Adrenal gland (tissue), 12 donors: ENCODE measurements around the gene LARGE1. TPM values are rescaled to one million over a fixed set of nuclear protein-coding genes. Genes with fewer than 3 reads are reported as not detected.

Experiments used
- DNase-seq, 7 donors: peaks; one replicate each; pipeline ENCODE4 v3.0.0-alpha.2; 2019 to 2020
- H3K27ac ChIP-seq, 5 donors: fragments of 200-600 bp; sonication (generic) in 4 of 5; 1 replicate in 3 of 5; 2 replicates in 2 of 5; pipeline versions ENCODE4 v1.5.1 to v1.8.0; 2016 to 2020; ENCODE audit warnings: mild to moderate bottlenecking in 1 of 5
- H3K27me3 ChIP-seq: fragments of 200-600 bp; 2 replicates; pipeline ENCODE4 v1.8.0; 2021
- H3K36me3 ChIP-seq, 2 donors: fragments of 200-600 bp; replicated peaks in 1 of 2; 1 replicate in 1 of 2; 2 replicates in 1 of 2; pipeline versions ENCODE4 v1.5.1 to v1.8.0; 2018 to 2022
- H3K4me1 ChIP-seq, 2 donors: fragments of 200-600 bp; replicated peaks in 1 of 2; 1 replicate in 1 of 2; 2 replicates in 1 of 2; pipeline versions ENCODE4 v1.5.1 to v1.8.0; 2018 to 2021
- H3K4me3 ChIP-seq, 4 donors: fragments of 200-600 bp; sonication (generic) in 3 of 4; one replicate each; pipeline ENCODE4 v1.5.1; 2016 to 2018
- H3K9me3 ChIP-seq, 3 donors: fragments of 200-600 bp; sonication (generic) in 1 of 3; replicated peaks in 1 of 3; 1 replicate in 2 of 3; 2 replicates in 1 of 3; pipeline versions ENCODE4 v1.5.1 to v1.8.0; 2016 to 2021
- CTCF ChIP-seq, 6 experiments: fragments of 450-650 bp in 4 of 6; fragments of 200-600 bp in 2 of 6; sonication (generic) in 1 of 6; IDR thresholded peaks; 1 replicate in 5 of 6; 2 replicates in 1 of 6; pipeline versions ENCODE4 v1.5.1 to v1.8.0; 2016 to 2021; ENCODE audit warnings: antibody characterized with exemption in 6 of 6, mild to moderate bottlenecking in 2 of 6, moderate library complexity in 1 of 6
- POLR2A ChIP-seq, 2 donors: fragments of 450-650 bp; IDR thresholded peaks; one replicate each; pipeline ENCODE4 v1.6.1; 2017; ENCODE audit warnings: antibody characterized with exemption in 2 of 2, mild to moderate bottlenecking in 2 of 2, moderate library complexity in 1 of 2
- WGBS, 4 donors: extraction: QIAGEN DNeasy Blood & Tissue Kit in 2 of 4; methylation state at CpG; one replicate each; pipeline versions ENCODE4 v1.1.5 to v1.1.7; 2013 to 2017; 5-methylcytosine and 5-hydroxymethylcytosine counted together
- intact Hi-C, 2 donors: fragments of 100-400 bp; cut with DNase I; formaldehyde crosslinking; loops; one replicate each; pipeline versions ENCODE4 v1.14.1 to v1.15.0; 2022 to 2023
- polyA plus RNA-seq, 3 donors: library from polyadenylated mRNA; stranded (reverse); fragments of 200-250 nt in 2 of 3; fragments of 350-450 nt in 1 of 3; fragmentation: Illumina TruSeq in 1 of 3; extraction: RNeasy Lipid Tissue Mini Kit (QIAGEN cat#74804) in 1 of 3; gene quantifications; one replicate each; pipeline ENCODE4 v1.2.3, GENCODE V29; 2013 to 2014
- total RNA-seq, 9 donors: library from RNA; depleted of rRNA in 4 of 9; stranded (reverse); fragments of >200 nt in 4 of 9; fragments of 120-200 nt in 1 of 9; fragmentation: NEBNext Ultra II Directional in 1 of 9; extraction: Animal tissue kit (Norgen Biotek cat#: 25700) in 1 of 9; gene quantifications; one replicate each; pipeline versions ENCODE4 v1.1.0 to v1.2.4, GENCODE V29; 2013 to 2023
- donor health status: healthy with polysubstance abuse.
- donor health status: Bipolar disorder and iron deficiency.
- donor health status: DM: yes; HTN: yes; CAD: no.
- donor health status: DM: no; HTN: no; CAD: no.
- donor health status: DM: no; HTN: no; CAD: no.
- donor health status: DM: yes; HTN: yes; CAD: no.

LARGE1 gene
- total and polyA plus RNA-seq, 12 donors, result 3.4 to 67.6 (median 30.6) TPM

- WGBS, 4 donors, result 68 to 78% (median 75%) methylated on average over 8 of the region's 8 CpGs
- Histone ChIP-seq H3K9me3 (no peaks in the 10 kb centered on the region), H3K4me1 (peaks cover 8% of the 10 kb centered on the region in 2 donors), H3K27me3 (no peaks in the 10 kb centered on the region), H3K4me3 (no peak overlapping the region), H3K27ac (no peak overlapping the region), H3K36me3 (no peaks in the 10 kb centered on the region)
- no peak for DNase-seq
- no peak for TF ChIP-seq POLR2A (IDR thresholded peaks at IDR 0.05)
- intact Hi-C loops, result no loop called here
Observed at GRCh38 chr22:33871935-33872334, 48.3 kb downstream of the LARGE1 start.

GRCh38 chr22:33869946-33870345, 50.3 kb downstream of the LARGE1 start:
- H3K9me3 ChIP-seq, result no peaks in the 10 kb centered on the region
- H3K36me3 ChIP-seq, result no peaks in the 10 kb centered on the region
- no peak overlapping the region for H3K4me3 ChIP-seq
- no peaks in the 10 kb centered on the region for H3K27me3 ChIP-seq
- WGBS, 4 donors, result 90 to 98% (median 92%) methylated on average over 2 of the region's 2 CpGs
- no peak for DNase-seq
- intact Hi-C loops, result no loop called here
- H3K4me1 ChIP-seq, result peaks cover 11 to 18% of the 10 kb centered on the region in 2 donors
- no peak overlapping the region for H3K27ac ChIP-seq
- no peak for TF ChIP-seq POLR2A (IDR thresholded peaks at IDR 0.05)
- TF ChIP-seq CTCF (IDR thresholded peaks at IDR 0.05), result no peak

- Histone ChIP-seq H3K9me3 (no peaks in the 10 kb centered on the region), H3K4me1 (peaks cover 11 to 26% of the 10 kb centered on the region in 2 donors), H3K27ac (peak overlapping the region in 2 of 5 donors; percentile 42 to 68), H3K4me3 (no peak overlapping the region), H3K36me3 (no peaks in the 10 kb centered on the region), H3K27me3 (no peaks in the 10 kb centered on the region)
- 95 to 98% (median 96%) methylated on average over 9 of the region's 9 CpGs for WGBS, 4 donors
- DNase-seq, result no peak
- no peak for TF ChIP-seq POLR2A (IDR thresholded peaks at IDR 0.05)
- no peak for TF ChIP-seq CTCF (IDR thresholded peaks at IDR 0.05)
- intact Hi-C loops, result no loop called here
Observed at GRCh38 chr22:33867971-33868370, 52.3 kb downstream of the LARGE1 start.

GRCh38 chr22:33867118-33867866, 53.0 kb downstream of the LARGE1 start:
- H3K4me1 ChIP-seq, result peaks cover 11 to 26% of the 10 kb centered on the region in 2 donors
- peak overlapping the region in 2 of 5 donors; percentile 42 to 68 for H3K27ac ChIP-seq
- H3K9me3 ChIP-seq, result no peaks in the 10 kb centered on the region
- no peaks in the 10 kb centered on the region for H3K27me3 ChIP-seq
- WGBS, 4 donors, result 70 to 82% (median 77%) methylated on average over 12 of the region's 12 CpGs
- intact Hi-C loops, result no loop called here
- H3K36me3 ChIP-seq, result no peaks in the 10 kb centered on the region
- TF ChIP-seq POLR2A (IDR thresholded peaks at IDR 0.05) (no peak), CTCF (IDR thresholded peaks at IDR 0.05) (no peak)
- DNase-seq, result peak in 3 of 7 donors; percentile 51 to 66 (median 51)
- no peak overlapping the region for H3K4me3 ChIP-seq

GRCh38 chr22:33866511-33866910, 53.8 kb downstream of the LARGE1 start:
- peak overlapping the region in 2 of 5 donors; percentile 42 to 68 for H3K27ac ChIP-seq
- intact Hi-C loops, result no loop called here

More at GRCh38 chr22:33866511-33866910, 53.8 kb downstream of the LARGE1 start:
- Histone ChIP-seq H3K4me1 (peaks cover 11 to 26% of the 10 kb centered on the region in 2 donors), H3K27me3 (no peaks in the 10 kb centered on the region), H3K9me3 (no peaks in the 10 kb centered on the region), H3K4me3 (no peak overlapping the region), H3K36me3 (no peaks in the 10 kb centered on the region)
- TF ChIP-seq CTCF (IDR thresholded peaks at IDR 0.05) (no peak), POLR2A (IDR thresholded peaks at IDR 0.05) (no peak)
- no peak for DNase-seq
- WGBS, 4 donors, result 84 to 97% (median 92%) methylated on average over 3 of the region's 3 CpGs
